Testis (tissue), 2 donors: Measurements from ENCODE around the gene CLN3.

Source experiments
- POLR2A ChIP-seq: fragments of 450-650 bp; IDR thresholded peaks from one replicate; pipeline ENCODE4 v1.6.1; 2017; ENCODE audit warnings: antibody characterized with exemption, mild to moderate bottlenecking, moderate library complexity
- TF ChIP-seq, protein P1 (sequence below), 3 experiments: fragments of 450-650 bp in 2 of 3; fragments of 200-600 bp in 1 of 3; sonication (generic) in 1 of 3; IDR thresholded peaks; one replicate each; pipeline ENCODE4 v1.5.1; 2016 to 2019; ENCODE audit warnings: antibody characterized with exemption in 3 of 3, mild to moderate bottlenecking in 2 of 3, moderate library complexity in 1 of 3

- TF ChIP-seq, protein P1, sequence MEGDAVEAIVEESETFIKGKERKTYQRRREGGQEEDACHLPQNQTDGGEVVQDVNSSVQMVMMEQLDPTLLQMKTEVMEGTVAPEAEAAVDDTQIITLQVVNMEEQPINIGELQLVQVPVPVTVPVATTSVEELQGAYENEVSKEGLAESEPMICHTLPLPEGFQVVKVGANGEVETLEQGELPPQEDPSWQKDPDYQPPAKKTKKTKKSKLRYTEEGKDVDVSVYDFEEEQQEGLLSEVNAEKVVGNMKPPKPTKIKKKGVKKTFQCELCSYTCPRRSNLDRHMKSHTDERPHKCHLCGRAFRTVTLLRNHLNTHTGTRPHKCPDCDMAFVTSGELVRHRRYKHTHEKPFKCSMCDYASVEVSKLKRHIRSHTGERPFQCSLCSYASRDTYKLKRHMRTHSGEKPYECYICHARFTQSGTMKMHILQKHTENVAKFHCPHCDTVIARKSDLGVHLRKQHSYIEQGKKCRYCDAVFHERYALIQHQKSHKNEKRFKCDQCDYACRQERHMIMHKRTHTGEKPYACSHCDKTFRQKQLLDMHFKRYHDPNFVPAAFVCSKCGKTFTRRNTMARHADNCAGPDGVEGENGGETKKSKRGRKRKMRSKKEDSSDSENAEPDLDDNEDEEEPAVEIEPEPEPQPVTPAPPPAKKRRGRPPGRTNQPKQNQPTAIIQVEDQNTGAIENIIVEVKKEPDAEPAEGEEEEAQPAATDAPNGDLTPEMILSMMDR (IDR thresholded peaks at IDR 0.05): no peak
- no peak for TF ChIP-seq POLR2A
Observed at GRCh38 chr16:28514246-28514645, 22.4 kb upstream of the CLN3 start.
